ENCODE measurements around the gene HENMT1.

Gene HENMT1

DNA sequence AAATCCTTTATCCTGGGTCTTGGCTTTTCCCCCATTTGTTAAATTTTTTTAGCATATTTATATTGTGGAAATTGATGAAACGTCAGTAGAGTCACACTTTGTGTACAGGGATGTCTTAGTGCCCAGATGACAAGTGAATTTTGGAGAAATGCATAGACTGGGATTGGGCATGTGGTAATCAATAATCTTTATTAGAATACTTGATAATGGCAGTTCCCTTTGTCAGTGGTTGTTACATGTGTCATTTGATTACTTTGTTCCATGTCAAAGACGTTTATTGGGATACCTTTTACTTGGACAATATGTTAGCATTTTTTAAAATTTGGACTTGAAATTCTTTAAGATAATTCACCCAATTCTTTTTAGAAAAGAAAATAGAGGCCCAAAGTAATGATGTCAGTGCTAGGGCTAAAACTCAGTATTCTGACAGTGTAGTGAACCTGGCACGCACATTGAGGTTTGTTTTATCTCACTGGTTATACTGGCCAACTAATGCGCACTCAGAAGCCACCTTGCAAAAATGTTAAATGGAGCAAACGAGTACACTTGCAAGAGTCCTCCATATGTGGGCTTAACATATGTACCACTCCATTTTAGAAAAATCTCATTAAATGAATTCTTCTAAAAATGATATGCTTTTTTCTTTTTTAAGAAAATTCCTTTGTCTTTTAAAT, 40.4 kb upstream of the HENMT1 start:
- DNase-seq (ENCODE audit: low spot score), result no peak
- in situ Hi-C loops (cut with MboI; ENCODE audit: low pct_unique_long_range_greater_than_20kb, low sequenced_read_pairs, unreplicated experiment), result no loop called here
- no peak for TF ChIP-seq CTCF (IDR thresholded peaks at IDR 0.05; ENCODE audit: extremely low read depth, insufficient read depth, missing control alignments)

- in situ Hi-C loops (cut with MboI; ENCODE audit: low pct_unique_long_range_greater_than_20kb, low sequenced_read_pairs, unreplicated experiment), result no loop called here
- no peak for DNase-seq (ENCODE audit: low spot score)
- no peak for TF ChIP-seq CTCF (IDR thresholded peaks at IDR 0.05; ENCODE audit: extremely low read depth, insufficient read depth, missing control alignments)
Observed at GRCh38 chr1:108699375-108700332, 38.8 kb upstream of the HENMT1 start.

GRCh38 chr1:108695535-108695934, 34.6 kb upstream of the HENMT1 start:
- DNase-seq (ENCODE audit: low spot score), result no peak
- in situ Hi-C loops (cut with MboI; ENCODE audit: low pct_unique_long_range_greater_than_20kb, low sequenced_read_pairs, unreplicated experiment), result no loop called here
- no peak for TF ChIP-seq CTCF (IDR thresholded peaks at IDR 0.05; ENCODE audit: extremely low read depth, insufficient read depth, missing control alignments)

- TF ChIP-seq CTCF (IDR thresholded peaks at IDR 0.05; ENCODE audit: extremely low read depth, insufficient read depth, missing control alignments), result no peak
- in situ Hi-C loops (cut with MboI; ENCODE audit: low pct_unique_long_range_greater_than_20kb, low sequenced_read_pairs, unreplicated experiment), result no loop called here
- peak; percentile 58 for DNase-seq (ENCODE audit: low spot score)
Observed at GRCh38 chr1:108692724-108693655, 32.1 kb upstream of the HENMT1 start.

DNA sequence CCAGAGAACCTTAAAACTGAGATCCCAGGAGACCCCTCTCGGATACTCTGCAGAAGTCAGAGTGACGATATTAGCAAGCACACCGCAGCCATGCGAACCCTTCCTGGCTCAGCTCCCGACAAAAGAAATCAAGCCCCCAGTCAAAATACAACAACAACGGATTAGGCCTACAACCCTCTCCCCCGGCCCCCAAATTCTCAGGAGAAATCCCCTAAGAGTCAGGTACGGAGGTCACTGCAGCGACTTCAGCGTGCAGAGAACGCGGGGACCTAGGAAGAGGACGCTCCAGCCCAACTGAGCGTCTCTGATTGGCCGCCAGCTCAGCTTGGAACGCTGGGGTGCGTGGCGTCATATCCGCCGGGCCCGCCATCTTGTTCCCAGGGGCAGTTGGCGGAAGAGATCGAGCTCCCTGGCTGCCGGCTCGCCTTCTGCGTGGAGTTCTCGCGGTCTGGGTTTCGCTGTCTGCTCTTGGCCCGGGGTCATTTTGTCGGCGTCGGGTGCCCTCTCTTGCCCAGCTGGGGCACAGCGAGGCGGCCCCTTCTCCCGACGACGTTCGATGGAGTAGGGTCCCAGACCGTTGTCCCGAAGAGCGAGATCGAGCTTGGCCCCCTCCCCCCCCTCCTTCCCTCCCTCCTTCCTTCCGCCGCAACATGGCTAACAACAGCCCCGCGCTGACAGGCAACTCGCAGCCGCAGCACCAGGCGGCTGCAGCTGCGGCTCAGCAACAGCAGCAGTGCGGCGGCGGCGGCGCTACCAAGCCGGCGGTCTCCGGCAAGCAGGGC, 31.2 kb upstream of the HENMT1 start, which contains the start of gene PRPF38B:
TSS of gene PRPF38B (plus strand) at position 369 of the 782 bp plus-strand sequence. CDS start at position 651, 282 bp downstream.
- peak; percentile 94 for DNase-seq (ENCODE audit: low spot score)
- TF ChIP-seq CTCF (IDR thresholded peaks at IDR 0.05; ENCODE audit: extremely low read depth, insufficient read depth, missing control alignments), result no peak
- in situ Hi-C loops (cut with MboI; ENCODE audit: low pct_unique_long_range_greater_than_20kb, low sequenced_read_pairs, unreplicated experiment), result no loop called here
